RPMI7951 (cell line): ENCODE results near the gene SLC35E2B. TPM values are rescaled to one million over a fixed set of nuclear protein-coding genes. Genes with fewer than 3 reads are reported as not detected.
"Not testable (repeated sequence)": the region's sequence is repeated elsewhere in the genome, so short reads cannot be mapped to it uniquely, and the experiment has no call there.

Experiments
- DNase-seq: peaks from one replicate; pipeline ENCODE4 v3.0.0-alpha.2; 2012; ENCODE audit warnings: low read depth
- total RNA-seq: library from RNA; depleted of rRNA; stranded (reverse); fragments of >200 nt; shearing (Covaris generic); gene quantifications from 2 replicates; pipeline ENCODE4 v1.2.3, GENCODE V29; 2014

SLC35E2B gene
- total RNA-seq, 1 experiment from 2014 or later, result 10.9 TPM

DNA sequence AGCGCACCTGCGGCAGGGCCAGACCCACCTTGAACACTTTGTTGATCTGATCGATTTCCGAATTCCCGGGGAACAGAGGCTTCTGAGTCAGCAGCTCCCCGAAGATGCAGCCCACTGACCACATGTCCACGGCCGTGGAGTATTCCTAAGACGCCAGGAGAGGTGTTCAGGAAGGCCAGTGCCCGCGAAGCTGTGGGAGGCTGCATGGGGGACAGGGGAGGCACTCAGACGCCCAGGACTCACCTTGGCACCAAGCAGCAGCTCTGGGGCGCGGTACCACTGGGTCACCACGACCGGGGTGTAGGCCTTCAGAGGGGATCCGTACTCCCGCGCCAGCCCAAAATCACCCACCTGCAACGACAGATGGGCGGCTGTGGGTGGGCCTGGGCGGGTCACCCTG lies 11.2 kb upstream of the SLC35E2B start:
- no peak for DNase-seq

GRCh38 chr1:1702506-1702905 lies 9.9 kb upstream of the SLC35E2B start:
- not testable (repeated sequence) for DNase-seq

- not testable (repeated sequence) for DNase-seq
Observed at GRCh38 chr1:1700557-1700956, 8.0 kb upstream of the SLC35E2B start.

- not testable (repeated sequence) for DNase-seq
Observed at GRCh38 chr1:1700067-1700466, 7.5 kb upstream of the SLC35E2B start.

GRCh38 chr1:1699061-1699460 lies 6.5 kb upstream of the SLC35E2B start:
- not testable (repeated sequence) for DNase-seq

DNA sequence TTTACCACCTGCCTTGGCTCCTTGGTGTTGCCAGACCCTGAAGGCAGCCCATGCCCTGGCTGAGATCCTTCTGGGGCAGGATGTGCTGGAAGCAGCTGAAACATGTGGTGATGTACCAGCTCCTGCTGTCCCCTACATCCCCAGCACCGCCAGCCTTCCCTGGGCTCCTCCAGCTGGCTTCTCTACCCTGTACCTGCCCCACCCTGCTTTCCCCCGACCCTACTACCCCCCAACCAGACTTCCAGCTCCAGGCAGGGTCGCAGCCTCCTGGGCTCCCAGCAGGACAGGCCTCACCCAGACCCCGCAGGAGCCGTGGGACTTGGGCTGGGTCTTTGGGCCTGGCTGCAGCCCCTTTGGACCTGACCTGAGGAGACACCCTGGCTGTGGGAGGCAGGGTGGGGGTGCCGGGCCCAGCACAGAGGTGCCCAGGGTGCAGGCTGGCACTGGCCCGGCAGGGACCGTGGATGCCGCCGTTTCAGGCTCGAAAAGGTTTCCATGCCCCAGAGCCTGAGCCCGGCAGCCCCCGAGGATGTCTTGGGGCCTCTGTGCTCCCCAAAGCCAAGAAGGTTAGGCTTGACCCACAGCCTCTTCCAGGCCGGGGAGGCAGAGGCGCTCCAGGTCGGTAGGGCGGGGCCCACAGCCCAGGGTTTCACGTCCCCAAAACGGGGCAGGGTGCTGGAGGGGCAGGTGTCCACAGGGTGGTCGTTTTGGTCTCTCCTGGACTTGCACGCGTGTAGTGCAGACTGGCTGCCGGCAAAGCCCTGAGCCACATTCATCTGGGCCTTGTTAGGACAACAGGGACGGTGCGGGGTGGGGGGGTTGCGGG lies 5.0 kb upstream of the SLC35E2B start:
- DNase-seq, result not testable (repeated sequence)

DNA sequence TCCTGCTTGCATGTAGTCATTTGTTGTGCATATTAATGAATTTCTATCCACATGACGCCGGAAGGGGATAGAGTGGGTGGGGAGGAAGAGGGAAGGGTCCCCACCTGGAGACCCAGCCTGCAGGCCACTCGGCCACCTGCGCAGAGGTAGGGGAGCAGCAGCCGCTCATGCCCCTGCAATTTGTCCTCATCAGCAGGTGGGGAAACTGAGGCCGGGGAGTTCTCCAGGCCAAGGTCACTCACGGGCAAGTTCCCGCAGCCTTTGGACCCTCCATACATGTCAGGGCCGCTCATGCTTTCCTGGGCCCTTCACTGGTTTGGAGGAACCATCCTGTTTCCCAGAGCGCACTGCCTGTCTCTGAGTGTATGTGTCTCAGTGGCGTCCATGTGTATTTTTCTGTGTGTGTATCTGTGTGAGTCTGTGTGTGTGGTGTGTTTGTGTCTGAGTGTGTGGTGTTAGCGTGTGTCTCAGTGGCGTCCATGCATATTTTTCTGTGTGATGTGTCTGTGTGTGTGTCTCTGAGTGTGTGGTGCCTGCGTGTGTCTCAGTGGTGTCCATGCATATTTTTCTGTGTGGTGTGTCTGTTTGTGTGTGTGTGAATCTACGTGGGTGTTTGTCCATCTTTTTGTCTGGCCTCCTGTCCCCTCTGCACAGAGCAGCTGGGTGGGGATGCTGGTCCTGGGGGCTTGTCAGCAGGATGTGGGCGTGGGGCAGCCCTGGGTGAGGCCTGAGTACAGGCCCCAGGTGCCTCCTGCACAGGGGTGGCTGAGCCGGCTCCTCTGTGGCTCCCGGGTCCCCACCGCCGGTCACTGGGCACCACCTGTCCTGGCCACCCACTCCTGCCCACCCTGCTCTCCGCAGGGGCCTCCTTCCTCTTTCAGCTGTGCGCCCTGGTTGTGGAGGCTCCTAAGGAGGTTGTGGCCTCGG lies 4.1 kb upstream of the SLC35E2B start:
- not testable (repeated sequence) for DNase-seq

DNA sequence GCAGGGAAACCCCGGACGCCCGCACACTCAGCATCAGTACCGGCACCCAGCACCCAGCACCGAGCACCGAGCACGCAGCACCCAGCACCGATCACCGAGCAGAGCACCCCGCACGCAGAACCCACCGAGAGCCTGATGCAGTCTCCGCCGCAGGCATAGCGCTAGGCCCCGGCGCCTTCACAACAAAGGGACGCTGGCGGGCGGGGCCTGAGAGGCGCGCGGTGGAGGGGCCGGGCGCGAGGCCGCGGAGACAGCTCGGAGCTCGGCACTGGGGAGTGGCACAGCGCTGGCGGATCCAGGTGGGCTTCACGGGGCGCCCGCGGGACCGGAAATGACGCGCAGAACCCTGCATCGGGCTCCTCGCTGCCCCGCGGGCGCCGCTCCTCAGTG lies 276 bp downstream of the SLC35E2B start:
- DNase-seq, result peak; percentile 65

DNA sequence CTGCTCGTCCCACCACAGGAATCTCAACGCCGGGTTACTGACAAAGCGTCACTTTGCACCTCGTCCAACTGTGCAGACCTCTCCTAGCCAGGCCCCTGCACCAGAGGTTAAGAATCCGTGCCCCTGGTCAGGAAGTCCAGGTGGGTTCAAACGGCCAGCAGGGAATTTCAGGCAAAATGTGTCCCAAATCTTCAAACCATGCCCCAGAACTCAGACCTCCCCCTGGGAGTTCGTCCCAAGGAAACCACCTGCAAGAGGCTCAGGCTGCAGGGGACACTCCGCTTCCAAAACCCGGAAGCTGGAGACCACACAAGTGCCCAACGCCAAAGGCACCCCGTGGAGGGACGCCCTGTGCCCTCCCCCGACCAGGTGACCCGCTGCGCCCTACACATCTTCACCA lies 1.2 kb downstream of the SLC35E2B start:
- not testable (repeated sequence) for DNase-seq

GRCh38 chr1:1689526-1689925 lies 3.1 kb downstream of the SLC35E2B start:
- DNase-seq, result not testable (repeated sequence)

DNA sequence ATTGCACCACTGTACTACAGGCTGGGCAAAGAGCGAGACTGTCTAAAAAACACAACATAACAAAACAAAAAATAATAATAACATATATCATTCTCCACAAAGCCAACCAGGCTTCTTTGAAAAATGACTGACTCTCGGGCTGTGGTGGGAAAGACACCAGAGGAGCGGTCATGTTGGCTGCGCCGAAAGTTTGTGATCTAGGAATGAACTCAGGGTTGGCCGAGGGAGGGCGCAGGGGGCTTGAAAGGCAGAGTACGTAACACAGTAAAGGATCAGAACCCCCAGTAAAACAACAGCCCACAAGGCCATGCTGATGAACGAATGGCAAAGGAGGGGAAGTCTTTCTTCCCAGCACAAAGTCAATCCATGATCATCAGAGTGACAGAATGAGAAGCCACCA lies 4.7 kb downstream of the SLC35E2B start:
- no peak for DNase-seq

DNA sequence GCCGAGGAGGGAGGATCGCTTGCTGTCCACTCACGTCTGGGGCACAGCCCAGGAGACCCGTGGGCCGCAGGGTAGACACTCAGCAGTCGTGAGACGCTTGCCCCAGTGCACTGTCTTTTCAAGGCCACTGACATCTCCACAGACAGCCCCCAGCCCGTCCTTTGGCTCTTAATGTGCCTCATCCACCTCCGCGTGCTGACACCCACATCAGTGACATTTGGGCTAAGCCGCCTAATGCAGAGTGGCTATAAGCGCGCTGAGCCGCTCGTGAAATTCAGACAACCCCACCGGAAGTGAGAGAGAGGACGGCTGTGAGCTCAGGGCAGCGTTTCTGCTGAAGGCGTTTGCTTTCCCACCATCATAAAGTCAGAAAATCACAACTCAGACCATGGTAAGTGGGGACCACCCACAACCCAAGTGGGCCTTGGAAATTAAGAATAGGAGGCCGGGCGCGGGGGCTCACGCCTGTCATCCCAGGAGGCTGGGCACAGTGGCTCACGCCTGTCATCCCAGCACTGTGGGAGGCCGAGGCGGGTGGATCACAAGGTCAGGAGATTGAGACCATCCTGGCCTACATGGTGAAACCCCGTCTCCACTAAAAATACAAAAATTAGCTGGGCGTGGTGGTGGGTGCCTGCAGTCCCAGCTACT lies 8.4 kb downstream of the SLC35E2B start:
- no peak for DNase-seq

GRCh38 chr1:1683104-1683905 lies 9.3 kb downstream of the SLC35E2B start:
- no peak for DNase-seq

DNA sequence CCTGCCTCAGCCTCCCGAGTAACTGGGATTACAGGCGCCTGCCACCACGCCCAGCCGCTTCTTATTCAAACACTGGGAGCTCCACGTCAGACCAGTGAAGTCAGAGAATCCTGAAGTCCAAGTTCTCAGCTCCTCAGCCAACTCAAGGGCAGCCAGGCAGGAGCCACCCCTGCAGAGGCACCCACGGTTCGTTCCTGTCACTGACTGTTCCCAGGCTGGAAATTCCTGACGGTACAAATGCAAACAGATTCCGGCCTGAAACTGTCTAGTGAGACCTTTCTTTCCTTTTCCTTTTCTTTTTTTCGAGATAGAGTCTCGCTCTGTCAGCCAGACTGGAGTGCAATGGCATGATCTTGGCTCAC lies 11.7 kb downstream of the SLC35E2B start:
- no peak for DNase-seq

DNA sequence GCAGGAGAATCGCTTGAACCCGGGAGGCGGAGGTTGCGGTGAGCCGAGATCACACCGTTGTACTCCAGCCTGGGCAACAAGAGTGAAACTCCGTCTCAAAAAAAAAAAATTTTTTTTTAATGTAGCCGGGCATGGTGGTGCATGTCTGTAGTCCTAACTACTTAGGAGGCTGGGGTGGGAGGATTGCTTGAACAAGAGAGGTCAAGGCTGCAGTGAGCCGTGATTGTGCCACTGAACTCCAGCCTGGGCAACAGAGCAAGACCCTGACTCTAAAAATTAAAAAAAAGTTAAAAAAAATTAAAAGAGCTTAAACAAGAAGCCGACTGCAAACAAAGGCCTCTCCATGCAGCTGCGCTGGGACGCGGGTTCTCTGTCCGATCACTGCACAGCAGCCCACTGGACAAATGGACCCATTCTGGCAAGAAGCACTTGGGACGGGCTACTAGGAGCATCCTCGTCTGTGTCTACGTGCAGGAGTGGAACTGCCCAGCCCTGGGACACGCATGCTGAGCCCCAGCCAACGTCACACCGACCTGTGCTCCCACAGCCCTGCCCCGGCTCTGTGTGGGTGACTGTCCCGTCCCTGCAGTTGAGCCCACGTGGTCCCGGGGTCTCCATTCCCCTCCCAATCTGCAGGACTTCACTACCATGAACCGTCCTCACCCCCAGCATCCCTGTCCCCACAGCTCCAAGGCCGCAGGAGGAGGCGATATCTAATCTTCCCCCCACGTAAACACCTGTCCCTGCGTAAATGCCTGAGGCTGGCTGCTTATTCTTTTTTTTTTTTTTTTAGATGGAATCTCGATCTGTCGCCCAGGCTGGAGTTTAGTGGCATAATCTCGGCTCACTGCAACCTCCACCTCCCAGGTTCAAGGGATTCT lies 12.3 kb downstream of the SLC35E2B start:
- DNase-seq, result no peak

- DNase-seq, result no peak
Observed at GRCh38 chr1:1678581-1679380, 13.8 kb downstream of the SLC35E2B start.

- no peak for DNase-seq
Observed at GRCh38 chr1:1677718-1678580, 14.6 kb downstream of the SLC35E2B start.

GRCh38 chr1:1676087-1676486 lies 16.5 kb downstream of the SLC35E2B start:
- DNase-seq, result not testable (repeated sequence)
